ENCODE results near the gene LRRC55.

DNA sequence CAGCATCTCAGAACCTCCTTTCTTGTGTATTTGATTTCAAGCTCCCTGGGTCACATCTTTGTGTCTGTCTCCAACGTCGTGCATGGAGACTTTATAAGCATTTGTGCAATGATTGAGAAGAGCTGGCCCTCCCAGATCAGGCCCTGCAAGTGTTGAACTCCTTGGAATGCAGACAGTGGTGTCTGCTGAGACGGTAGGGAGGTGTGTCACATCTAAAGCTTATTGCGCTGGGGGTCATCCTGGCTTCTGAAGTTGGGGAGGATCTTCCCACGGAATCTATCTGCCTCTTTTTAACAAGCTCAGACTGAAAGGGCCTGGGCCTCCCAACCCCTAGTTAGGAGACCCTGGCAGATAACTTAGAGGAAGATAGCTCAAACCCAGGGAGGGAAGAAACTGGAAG lies 48.6 kb downstream of the LRRC55 start:
- TF ChIP-seq EZH2 (IDR thresholded peaks at IDR 0.05; ENCODE audit: borderline replicate concordance, low read length) = no peak
- TF ChIP-seq CTCF (conservative IDR thresholded peaks at IDR 0.05 in 1 of 2, IDR thresholded peaks at IDR 0.05 in 1 of 2; ENCODE audit: extremely low read depth in 1 of 2, insufficient read depth in 1 of 2, low read depth in 1 of 2, low read length in 2 of 2) = no peak

Data from mammary epithelial cell (primary cell).